Measurements from ENCODE around the gene ANGPTL1. TPM values are rescaled to one million over a fixed set of nuclear protein-coding genes. Genes with fewer than 3 reads are reported as not detected.

ANGPTL1 gene
- total RNA-seq, 3 donors from 2014 or later (not counting 1 experiment from before 2014, with no cell fraction given), result not detected

GRCh38 chr1:178847396-178847849 is 23.5 kb downstream of the ANGPTL1 start:
- TF ChIP-seq, protein P1, sequence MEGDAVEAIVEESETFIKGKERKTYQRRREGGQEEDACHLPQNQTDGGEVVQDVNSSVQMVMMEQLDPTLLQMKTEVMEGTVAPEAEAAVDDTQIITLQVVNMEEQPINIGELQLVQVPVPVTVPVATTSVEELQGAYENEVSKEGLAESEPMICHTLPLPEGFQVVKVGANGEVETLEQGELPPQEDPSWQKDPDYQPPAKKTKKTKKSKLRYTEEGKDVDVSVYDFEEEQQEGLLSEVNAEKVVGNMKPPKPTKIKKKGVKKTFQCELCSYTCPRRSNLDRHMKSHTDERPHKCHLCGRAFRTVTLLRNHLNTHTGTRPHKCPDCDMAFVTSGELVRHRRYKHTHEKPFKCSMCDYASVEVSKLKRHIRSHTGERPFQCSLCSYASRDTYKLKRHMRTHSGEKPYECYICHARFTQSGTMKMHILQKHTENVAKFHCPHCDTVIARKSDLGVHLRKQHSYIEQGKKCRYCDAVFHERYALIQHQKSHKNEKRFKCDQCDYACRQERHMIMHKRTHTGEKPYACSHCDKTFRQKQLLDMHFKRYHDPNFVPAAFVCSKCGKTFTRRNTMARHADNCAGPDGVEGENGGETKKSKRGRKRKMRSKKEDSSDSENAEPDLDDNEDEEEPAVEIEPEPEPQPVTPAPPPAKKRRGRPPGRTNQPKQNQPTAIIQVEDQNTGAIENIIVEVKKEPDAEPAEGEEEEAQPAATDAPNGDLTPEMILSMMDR (IDR thresholded peaks at IDR 0.05), result no peak
- WGBS (ENCODE audit: insufficient coverage), result no CpG with 5 or more reads among the region's 2 CpGs
- no peak for ATAC-seq
- no peaks in the 10 kb centered on the region for H3K27me3 ChIP-seq (ENCODE audit: control insufficient read depth, insufficient read depth, low read length)
- H3K9me3 ChIP-seq (ENCODE audit: control insufficient read depth, insufficient read depth, low read length), result no peaks in the 10 kb centered on the region
- intact Hi-C loops (cut with micrococcal nuclease), result no loop called here
- Mint-ChIP-seq H3K4me1 (no peaks in the 10 kb centered on the region), H3K36me3 (no peaks in the 10 kb centered on the region), H3K4me3 (no peak overlapping the region), H3K27ac (no peak overlapping the region), H3K9me3 (no peaks in the 10 kb centered on the region), H3K27me3 (ENCODE audit: low read depth in 2 of 2) (no peaks in the 10 kb centered on the region)
- DNase-seq, result no peak
- no peak overlapping the region for H3K4me3 ChIP-seq (ENCODE audit: low read length)
- H3K36me3 ChIP-seq (ENCODE audit: control insufficient read depth, insufficient read depth, low read length), result no peaks in the 10 kb centered on the region
- H3K4me1 ChIP-seq (ENCODE audit: control insufficient read depth, insufficient read depth, low read length), result no peaks in the 10 kb centered on the region
- no peak overlapping the region for H3K27ac ChIP-seq (ENCODE audit: low read length)

GRCh38 chr1:178846306-178846705 is 24.6 kb downstream of the ANGPTL1 start:
- Histone ChIP-seq H3K4me3 (ENCODE audit: low read length) (no peak overlapping the region), H3K27me3 (ENCODE audit: control insufficient read depth, insufficient read depth, low read length) (no peaks in the 10 kb centered on the region), H3K36me3 (ENCODE audit: control insufficient read depth, insufficient read depth, low read length) (no peaks in the 10 kb centered on the region), H3K27ac (ENCODE audit: low read length) (no peak overlapping the region), H3K9me3 (ENCODE audit: control insufficient read depth, insufficient read depth, low read length) (no peaks in the 10 kb centered on the region), H3K4me1 (ENCODE audit: control insufficient read depth, insufficient read depth, low read length) (no peaks in the 10 kb centered on the region)
- TF ChIP-seq, protein P1 (IDR thresholded peaks at IDR 0.05), result no peak
- Mint-ChIP-seq H3K4me1 (no peaks in the 10 kb centered on the region), H3K9me3 (no peaks in the 10 kb centered on the region), H3K36me3 (no peaks in the 10 kb centered on the region), H3K27ac (no peak overlapping the region), H3K4me3 (no peak overlapping the region), H3K27me3 (ENCODE audit: low read depth in 2 of 2) (no peaks in the 10 kb centered on the region)
- DNase-seq, result no peak
- ATAC-seq, result no peak
- intact Hi-C loops (cut with micrococcal nuclease), result no loop called here

GRCh38 chr1:178844436-178844835 is 26.4 kb downstream of the ANGPTL1 start:
- Histone ChIP-seq H3K4me1 (ENCODE audit: control insufficient read depth, insufficient read depth, low read length) (no peaks in the 10 kb centered on the region), H3K4me3 (ENCODE audit: low read length) (no peak overlapping the region), H3K27ac (ENCODE audit: low read length) (no peak overlapping the region), H3K27me3 (ENCODE audit: control insufficient read depth, insufficient read depth, low read length) (no peaks in the 10 kb centered on the region), H3K36me3 (ENCODE audit: control insufficient read depth, insufficient read depth, low read length) (no peaks in the 10 kb centered on the region), H3K9me3 (ENCODE audit: control insufficient read depth, insufficient read depth, low read length) (no peaks in the 10 kb centered on the region)
- WGBS (ENCODE audit: insufficient coverage), result 94% methylated on average over 2 of the region's 3 CpGs
- ATAC-seq (no peak), DNase-seq (no peak)
- TF ChIP-seq, protein P1 (IDR thresholded peaks at IDR 0.05), result no peak
- no peak overlapping the region for H3K27ac Mint-ChIP-seq
- H3K9me3 Mint-ChIP-seq, result no peaks in the 10 kb centered on the region
- intact Hi-C loops (cut with micrococcal nuclease), result no loop called here
- H3K36me3 Mint-ChIP-seq, result no peaks in the 10 kb centered on the region
- H3K4me1 Mint-ChIP-seq, result no peaks in the 10 kb centered on the region
- no peaks in the 10 kb centered on the region for H3K27me3 Mint-ChIP-seq (ENCODE audit: low read depth in 2 of 2)
- H3K4me3 Mint-ChIP-seq, result no peak overlapping the region

- H3K9me3 Mint-ChIP-seq, result no peaks in the 10 kb centered on the region
- intact Hi-C loops (cut with micrococcal nuclease), result no loop called here
- H3K4me3 Mint-ChIP-seq, result no peak overlapping the region
- no peaks in the 10 kb centered on the region for H3K9me3 ChIP-seq (ENCODE audit: control insufficient read depth, insufficient read depth, low read length)
- DNase-seq (no peak), ATAC-seq (no peak)
- TF ChIP-seq, protein P1 (IDR thresholded peaks at IDR 0.05), result no peak
- no peaks in the 10 kb centered on the region for H3K4me1 Mint-ChIP-seq
- 84% methylated on average over 2 of the region's 2 CpGs for WGBS (ENCODE audit: insufficient coverage)
- no peak overlapping the region for H3K27ac ChIP-seq (ENCODE audit: low read length)
- H3K4me1 ChIP-seq (ENCODE audit: control insufficient read depth, insufficient read depth, low read length), result no peaks in the 10 kb centered on the region
- H3K27ac Mint-ChIP-seq, result no peak overlapping the region
- no peak overlapping the region for H3K4me3 ChIP-seq (ENCODE audit: low read length)
- H3K36me3 Mint-ChIP-seq, result no peaks in the 10 kb centered on the region
- no peaks in the 10 kb centered on the region for H3K36me3 ChIP-seq (ENCODE audit: control insufficient read depth, insufficient read depth, low read length)
- no peaks in the 10 kb centered on the region for H3K27me3 Mint-ChIP-seq (ENCODE audit: low read depth in 2 of 2)
- no peaks in the 10 kb centered on the region for H3K27me3 ChIP-seq (ENCODE audit: control insufficient read depth, insufficient read depth, low read length)
Observed at GRCh38 chr1:178825167-178825566, 45.7 kb downstream of the ANGPTL1 start.
